ENCODE measurements around the gene PIGL. TPM values are rescaled to one million over a fixed set of nuclear protein-coding genes. Genes with fewer than 3 reads are reported as not detected.

The PIGL gene
- total RNA-seq, 1 donor from 2014 or later = 56.6 TPM

DNA sequence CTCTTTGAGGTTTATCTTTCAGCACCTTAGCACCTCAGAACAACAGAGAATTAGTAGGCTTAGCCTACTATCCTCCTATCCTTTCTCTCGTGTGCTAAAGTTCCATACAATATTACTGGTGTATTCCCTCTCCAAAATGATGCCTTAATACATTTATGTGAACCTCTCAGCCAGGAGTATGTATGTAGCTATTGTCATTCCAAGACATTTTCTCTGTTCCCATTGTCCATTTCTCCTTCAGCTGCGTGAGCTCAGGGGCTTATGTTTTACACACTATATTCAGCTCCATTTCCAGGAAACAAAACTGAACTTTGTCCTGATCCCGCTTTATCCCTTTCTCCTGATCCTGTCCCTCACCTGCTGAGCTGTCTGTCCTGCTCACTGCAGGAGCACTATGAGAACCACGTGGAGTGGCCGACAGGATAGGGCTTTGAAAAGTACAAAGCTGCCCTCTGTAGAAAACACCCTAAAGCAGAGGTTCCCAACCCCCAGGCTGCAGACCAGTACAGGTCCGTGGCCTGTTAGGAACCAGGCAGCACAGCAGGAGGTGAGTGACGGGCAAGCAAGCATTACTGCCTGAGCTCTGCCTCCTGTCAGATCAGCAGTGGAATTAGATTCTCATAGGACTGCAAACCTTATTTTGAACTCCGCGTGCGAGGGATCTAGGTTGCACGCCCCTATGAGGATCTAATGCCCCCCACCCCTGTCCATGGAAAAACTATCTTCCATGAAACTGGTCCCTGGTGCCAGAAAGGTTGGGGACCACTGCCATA is 80.5 kb downstream of the PIGL start:
- H3K4me3 Mint-ChIP-seq = no peak overlapping the region
- H3K4me1 Mint-ChIP-seq = peaks cover 2% of the 10 kb centered on the region
- intact Hi-C loops (cut with micrococcal nuclease) = no loop called here
- no peak overlapping the region for H3K27ac Mint-ChIP-seq
- DNase-seq = no peak
- no peak for ATAC-seq (ENCODE audit: low read depth)
- ChIA-PET POLR2A (no interaction called here), CTCF (no interaction called here)
- no peaks in the 10 kb centered on the region for H3K9me3 Mint-ChIP-seq
- TF ChIP-seq, protein P1, sequence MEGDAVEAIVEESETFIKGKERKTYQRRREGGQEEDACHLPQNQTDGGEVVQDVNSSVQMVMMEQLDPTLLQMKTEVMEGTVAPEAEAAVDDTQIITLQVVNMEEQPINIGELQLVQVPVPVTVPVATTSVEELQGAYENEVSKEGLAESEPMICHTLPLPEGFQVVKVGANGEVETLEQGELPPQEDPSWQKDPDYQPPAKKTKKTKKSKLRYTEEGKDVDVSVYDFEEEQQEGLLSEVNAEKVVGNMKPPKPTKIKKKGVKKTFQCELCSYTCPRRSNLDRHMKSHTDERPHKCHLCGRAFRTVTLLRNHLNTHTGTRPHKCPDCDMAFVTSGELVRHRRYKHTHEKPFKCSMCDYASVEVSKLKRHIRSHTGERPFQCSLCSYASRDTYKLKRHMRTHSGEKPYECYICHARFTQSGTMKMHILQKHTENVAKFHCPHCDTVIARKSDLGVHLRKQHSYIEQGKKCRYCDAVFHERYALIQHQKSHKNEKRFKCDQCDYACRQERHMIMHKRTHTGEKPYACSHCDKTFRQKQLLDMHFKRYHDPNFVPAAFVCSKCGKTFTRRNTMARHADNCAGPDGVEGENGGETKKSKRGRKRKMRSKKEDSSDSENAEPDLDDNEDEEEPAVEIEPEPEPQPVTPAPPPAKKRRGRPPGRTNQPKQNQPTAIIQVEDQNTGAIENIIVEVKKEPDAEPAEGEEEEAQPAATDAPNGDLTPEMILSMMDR (IDR thresholded peaks at IDR 0.05) = no peak
- no peaks in the 10 kb centered on the region for H3K27me3 Mint-ChIP-seq
- H3K36me3 Mint-ChIP-seq (ENCODE audit: low read depth) = peaks cover 14% of the 10 kb centered on the region

DNA sequence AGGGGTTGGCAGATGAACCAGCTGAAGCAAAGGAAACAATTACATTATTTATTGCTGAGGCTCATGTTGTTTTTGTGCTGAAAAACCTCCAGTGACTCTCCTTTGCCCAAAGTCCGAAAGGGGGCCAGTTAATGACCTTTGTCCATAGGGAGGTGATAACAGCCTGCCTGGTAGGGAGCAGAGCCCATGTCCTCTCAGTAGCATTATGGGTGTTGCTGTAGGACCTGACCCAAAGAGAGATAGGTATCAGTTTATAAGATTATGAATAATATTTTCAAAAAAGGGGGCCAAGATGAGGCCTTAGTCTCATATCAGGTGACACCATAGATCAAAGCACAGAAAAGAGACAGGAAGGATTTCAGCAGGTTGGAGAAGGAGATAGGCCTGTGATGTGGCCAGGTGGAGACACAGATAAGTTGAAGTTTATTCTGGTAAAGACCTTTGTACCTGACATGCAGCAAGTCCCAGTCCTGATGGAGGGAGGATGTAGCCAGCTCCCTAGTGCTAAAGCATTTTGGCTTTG is 81.2 kb downstream of the PIGL start:
- H3K9me3 Mint-ChIP-seq = no peaks in the 10 kb centered on the region
- peaks cover 21% of the 10 kb centered on the region for H3K36me3 Mint-ChIP-seq (ENCODE audit: low read depth)
- TF ChIP-seq, protein P1 (IDR thresholded peaks at IDR 0.05) = no peak
- POLR2A ChIA-PET = no interaction called here
- H3K27ac Mint-ChIP-seq = no peak overlapping the region
- DNase-seq (no peak), ATAC-seq (ENCODE audit: low read depth) (no peak)
- H3K4me3 Mint-ChIP-seq = no peak overlapping the region
- intact Hi-C loops (cut with micrococcal nuclease) = no loop called here
- no peaks in the 10 kb centered on the region for H3K27me3 Mint-ChIP-seq
- H3K4me1 Mint-ChIP-seq = no peaks in the 10 kb centered on the region
- CTCF ChIA-PET = no interaction called here

DNA sequence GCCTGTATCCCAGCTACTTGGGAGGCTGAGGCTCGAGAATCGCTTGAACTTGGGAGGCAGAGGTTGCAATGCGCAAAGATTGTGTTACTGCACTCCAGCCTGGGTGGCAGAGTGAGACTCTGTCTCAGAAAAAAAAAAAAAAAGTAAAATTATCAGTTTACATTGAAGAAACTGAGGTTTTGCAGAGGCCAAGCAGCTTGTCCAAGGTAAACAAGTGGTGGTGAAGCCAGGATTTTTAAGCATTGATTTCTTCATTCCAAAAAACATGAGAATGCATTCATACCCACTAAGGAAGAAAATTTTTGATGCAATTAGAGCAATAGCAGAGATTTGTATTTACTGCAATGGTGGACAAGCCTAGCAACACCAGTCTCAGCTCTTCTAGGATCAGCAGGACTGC is 83.5 kb downstream of the PIGL start:
- peaks cover 4% of the 10 kb centered on the region for H3K4me1 Mint-ChIP-seq
- POLR2A ChIA-PET = interaction anchor here (0.8 kb wide), 2 partner anchors 12 to 84 kb away, joined by 3 to 4 read pairs; partner anchors contain the start of gene PIGL
- H3K9me3 Mint-ChIP-seq = no peaks in the 10 kb centered on the region
- CTCF ChIA-PET = no interaction called here
- intact Hi-C loops (cut with micrococcal nuclease) = no loop called here
- H3K4me3 Mint-ChIP-seq = no peak overlapping the region
- H3K27me3 Mint-ChIP-seq = no peaks in the 10 kb centered on the region
- H3K36me3 Mint-ChIP-seq (ENCODE audit: low read depth) = peaks cover 25% of the 10 kb centered on the region
- DNase-seq (no peak), ATAC-seq (ENCODE audit: low read depth) (no peak)
- TF ChIP-seq, protein P1 (IDR thresholded peaks at IDR 0.05) = no peak
- no peak overlapping the region for H3K27ac Mint-ChIP-seq

DNA sequence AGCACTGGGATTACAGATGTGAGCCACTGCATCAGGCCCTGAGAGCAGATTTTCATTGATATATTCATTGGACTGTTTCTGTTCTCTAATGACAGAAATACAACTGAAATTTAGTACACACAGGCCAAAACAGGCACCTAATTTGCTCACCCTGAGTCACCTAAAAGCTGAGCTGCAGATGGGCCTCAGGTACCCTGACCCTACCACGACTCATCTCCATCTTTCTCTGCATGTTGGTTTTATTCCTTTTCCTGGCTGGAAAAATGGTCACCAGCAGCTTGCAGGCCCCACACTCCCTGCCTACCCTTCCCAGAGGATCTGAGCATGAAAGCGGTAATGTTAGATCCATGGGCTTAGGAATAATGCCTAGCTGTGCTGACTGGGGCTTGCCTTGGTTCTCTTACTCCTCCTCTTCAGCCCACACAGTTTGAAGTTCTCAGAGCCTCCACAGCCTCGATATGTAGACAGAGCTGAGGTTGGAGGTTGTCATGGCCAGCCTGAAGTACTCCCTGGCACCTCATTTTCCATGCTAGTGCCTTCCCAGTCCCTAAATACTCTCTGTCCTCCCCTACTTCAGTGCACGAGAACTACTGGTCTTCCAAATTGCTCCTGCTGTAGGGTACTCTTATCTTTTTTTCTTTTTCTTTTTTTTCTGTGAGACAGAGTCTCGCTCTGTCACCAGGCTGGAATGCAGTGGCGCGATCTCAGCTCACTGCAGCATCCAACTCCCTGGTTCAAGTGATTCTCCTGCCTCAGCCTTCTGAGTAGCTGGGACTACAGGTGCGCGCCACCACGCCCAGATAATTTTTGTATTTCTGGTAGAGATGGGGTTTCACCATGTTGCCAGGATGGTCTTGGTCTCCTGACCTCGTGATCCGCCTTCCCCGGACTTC is 85.2 kb downstream of the PIGL start:
- Mint-ChIP-seq H3K4me1 (peaks cover 4% of the 10 kb centered on the region), H3K4me3 (no peak overlapping the region), H3K27ac (no peak overlapping the region), H3K36me3 (ENCODE audit: low read depth) (peaks cover 28% of the 10 kb centered on the region), H3K9me3 (no peaks in the 10 kb centered on the region), H3K27me3 (no peaks in the 10 kb centered on the region)
- ATAC-seq (ENCODE audit: low read depth) (no peak), DNase-seq (no peak)
- CTCF ChIA-PET = no interaction called here
- intact Hi-C loops (cut with micrococcal nuclease) = no loop called here
- TF ChIP-seq, protein P1 (IDR thresholded peaks at IDR 0.05) = no peak
- POLR2A ChIA-PET = interaction anchor here (1.7 kb wide), 1 partner anchor 13 kb away, joined by 6 read pairs; no protein-coding TSS in a partner anchor

DNA sequence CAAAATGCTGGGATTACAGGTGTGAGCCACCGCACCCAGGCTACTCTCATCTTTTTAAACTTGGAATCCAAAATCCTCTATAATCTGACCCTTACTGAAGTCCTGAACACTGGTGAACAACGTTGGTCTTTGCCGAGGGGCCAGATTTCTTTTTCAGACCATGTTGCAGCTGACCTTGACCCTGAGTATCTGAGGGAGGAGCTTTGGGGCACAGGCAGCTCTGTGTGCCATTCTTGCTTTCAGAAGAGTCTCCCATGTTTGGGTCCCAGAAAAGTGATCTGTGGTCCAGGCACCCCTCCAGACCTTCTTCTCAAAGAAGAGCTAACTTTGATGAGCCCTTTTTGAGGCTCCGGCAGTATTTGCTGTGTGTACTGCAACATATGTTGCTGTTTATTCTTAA is 85.8 kb downstream of the PIGL start:
- POLR2A ChIA-PET = interaction anchor here (1.7 kb wide), 1 partner anchor 14 kb away, joined by 6 read pairs; no protein-coding TSS in a partner anchor
- Mint-ChIP-seq H3K9me3 (no peaks in the 10 kb centered on the region), H3K27ac (no peak overlapping the region), H3K36me3 (ENCODE audit: low read depth) (peaks cover 30% of the 10 kb centered on the region), H3K27me3 (no peaks in the 10 kb centered on the region), H3K4me3 (no peak overlapping the region), H3K4me1 (peaks cover 4% of the 10 kb centered on the region)
- DNase-seq = no peak
- TF ChIP-seq, protein P1 (IDR thresholded peaks at IDR 0.05) = no peak
- intact Hi-C loops (cut with micrococcal nuclease) = no loop called here
- CTCF ChIA-PET = interaction anchor here (0.6 kb wide), 1 partner anchor 27 kb away, joined by 3 read pairs; no protein-coding TSS in a partner anchor
- ATAC-seq (ENCODE audit: low read depth) = no peak

Data from activated B cell treated with CpG ODN at 0.5 μM for 24 hours (primary cell).